Measurements from ENCODE around the gene GBP3.
"Not testable (repeated sequence)": the region's sequence is repeated elsewhere in the genome, so short reads cannot be mapped to it uniquely, and the experiment has no call there.

The GBP3 gene

GRCh38 chr1:88974616-88975172 lies 48.0 kb downstream of the GBP3 start:
- not testable (repeated sequence) for DNase-seq

GRCh38 chr1:88973520-88974137 lies 49.0 kb downstream of the GBP3 start:
- peak; percentile 52 for DNase-seq

GRCh38 chr1:88961647-88962275 lies 60.9 kb downstream of the GBP3 start:
- peak; percentile 3 for DNase-seq

DNA sequence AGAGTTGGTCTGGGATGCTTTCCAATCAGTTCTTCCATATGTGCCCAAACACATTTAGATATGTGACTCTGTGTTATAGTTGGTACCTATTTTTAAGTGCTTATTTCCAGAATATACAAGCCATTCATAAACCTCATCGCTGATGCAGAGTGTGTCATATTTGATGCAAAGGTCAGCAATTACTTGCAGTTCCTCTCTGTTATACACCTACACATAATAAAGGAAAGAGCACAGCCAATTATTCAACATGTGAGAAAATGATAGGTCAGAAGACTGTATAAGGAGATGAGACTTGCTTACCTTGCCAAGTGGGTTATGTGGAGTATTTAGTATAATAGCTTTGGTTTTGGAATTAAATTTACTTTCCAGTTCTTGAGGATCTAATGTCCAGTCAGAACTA lies 61.6 kb downstream of the GBP3 start:
- no peak for DNase-seq
